ENCODE measurements around the gene FAM181A.
A peak's percentile ranks its signal among the peaks of the same experiment; 100 is the strongest.

The FAM181A gene

DNA sequence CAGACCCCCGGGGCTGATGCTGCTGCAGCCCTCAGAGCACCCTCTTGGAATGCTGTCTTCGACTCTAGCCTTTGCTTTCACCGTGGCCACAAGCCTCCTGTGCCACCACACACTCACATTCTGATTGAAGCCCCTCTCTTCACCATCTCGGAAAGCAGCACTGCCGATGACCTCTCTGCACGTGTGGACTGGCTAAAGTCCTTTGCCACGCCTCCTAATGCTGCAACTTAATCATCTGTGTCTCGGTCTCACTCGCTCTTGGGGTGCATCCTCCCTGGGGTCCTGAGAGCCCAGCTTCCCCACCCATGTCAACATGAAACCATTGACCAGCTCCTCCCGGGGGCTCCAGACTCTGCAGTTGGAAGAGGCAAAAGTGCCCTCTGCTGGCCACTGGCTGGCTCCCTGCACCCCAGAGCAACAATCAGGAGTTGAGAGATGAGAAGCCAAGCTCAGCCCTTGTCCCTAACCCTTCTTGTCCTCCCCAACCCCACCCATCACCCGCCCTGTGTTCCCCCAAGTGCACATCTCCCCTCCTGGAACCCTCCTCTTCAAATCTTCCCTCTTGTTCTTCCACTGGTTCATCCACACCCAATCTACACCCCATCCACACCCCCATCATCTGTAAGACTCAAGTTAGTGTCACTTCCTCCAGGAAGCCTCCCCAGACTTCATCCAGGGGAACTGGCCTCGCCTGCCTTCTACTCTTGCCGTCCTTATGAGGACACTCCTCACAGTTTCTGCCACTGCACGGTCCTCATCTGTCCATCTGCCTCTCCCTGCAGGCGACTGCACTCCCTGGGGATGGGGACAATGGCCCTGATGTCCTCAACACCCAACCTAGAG, 23.6 kb upstream of the FAM181A start:
- DNase-seq (ENCODE audit: low read depth in 2 of 2): no peak

DNA sequence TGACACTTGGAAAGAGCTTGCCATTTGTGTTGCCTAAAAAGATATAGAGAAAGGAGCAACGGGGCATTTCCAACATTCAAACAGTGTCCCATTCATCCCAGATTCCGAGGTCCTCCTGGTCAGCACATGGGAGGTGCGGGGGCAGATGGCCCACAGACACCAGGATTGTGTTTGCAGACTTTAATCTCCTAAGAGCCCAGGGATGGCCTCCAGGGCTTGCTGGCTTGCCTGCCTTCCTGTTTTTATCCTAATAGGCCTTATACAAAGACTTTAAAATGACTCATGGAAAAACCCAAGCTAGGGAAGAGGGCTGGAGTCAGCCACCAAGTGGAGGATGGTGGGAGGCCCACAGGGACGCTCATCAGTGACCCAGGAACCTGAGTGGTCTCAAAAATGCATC, 21.5 kb upstream of the FAM181A start:
- no peak for DNase-seq (ENCODE audit: low read depth in 2 of 2)

DNA sequence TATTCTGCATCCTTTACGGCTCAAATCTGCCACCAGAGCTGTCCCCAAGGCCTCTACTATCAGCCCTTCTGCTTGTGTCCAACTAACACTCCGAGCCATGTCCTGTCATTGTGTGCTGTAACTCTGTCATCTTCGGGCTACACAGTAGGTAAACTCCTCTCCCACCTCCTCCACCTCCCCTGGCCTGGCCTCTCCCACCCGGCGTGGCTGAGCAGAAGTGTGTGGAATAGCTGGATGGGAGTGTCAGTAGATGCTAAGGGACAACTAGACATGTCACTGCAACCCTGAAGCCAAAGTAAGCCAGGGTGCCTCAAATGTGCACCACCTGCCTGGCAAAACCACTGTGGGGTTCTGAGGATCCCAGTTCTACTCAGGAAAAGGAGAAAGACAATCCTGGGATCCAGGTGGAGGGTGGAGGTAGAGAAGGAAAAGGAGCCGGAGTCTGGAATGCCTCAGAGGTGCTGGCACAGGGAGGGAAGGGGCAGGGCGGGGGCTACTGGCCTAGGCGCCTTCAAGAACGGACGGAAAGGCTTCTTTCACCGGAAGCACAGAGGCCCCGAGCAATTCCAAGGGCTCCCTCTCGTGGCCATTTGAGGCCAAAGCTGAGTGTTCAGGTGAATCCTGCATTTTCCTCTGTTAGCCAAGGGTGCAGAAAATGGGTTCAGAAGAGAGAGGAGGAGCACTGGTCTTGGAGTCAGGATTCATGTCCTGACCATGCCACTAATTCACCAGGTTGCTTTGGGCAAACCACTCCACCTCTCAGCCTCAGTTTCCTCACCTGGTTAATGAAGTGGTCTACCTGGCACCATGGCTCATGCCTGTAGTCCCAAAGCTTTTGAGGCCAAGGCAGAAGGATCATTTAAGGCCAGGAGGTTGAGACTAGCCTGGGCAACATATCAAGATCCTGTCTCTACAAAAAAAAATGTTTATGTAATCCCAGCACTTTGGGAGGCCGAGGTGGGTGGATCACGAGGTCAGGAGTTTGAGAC, 20.5 kb upstream of the FAM181A start:
- peak; percentile 2 to 8 for DNase-seq (ENCODE audit: low read depth in 2 of 2)

DNA sequence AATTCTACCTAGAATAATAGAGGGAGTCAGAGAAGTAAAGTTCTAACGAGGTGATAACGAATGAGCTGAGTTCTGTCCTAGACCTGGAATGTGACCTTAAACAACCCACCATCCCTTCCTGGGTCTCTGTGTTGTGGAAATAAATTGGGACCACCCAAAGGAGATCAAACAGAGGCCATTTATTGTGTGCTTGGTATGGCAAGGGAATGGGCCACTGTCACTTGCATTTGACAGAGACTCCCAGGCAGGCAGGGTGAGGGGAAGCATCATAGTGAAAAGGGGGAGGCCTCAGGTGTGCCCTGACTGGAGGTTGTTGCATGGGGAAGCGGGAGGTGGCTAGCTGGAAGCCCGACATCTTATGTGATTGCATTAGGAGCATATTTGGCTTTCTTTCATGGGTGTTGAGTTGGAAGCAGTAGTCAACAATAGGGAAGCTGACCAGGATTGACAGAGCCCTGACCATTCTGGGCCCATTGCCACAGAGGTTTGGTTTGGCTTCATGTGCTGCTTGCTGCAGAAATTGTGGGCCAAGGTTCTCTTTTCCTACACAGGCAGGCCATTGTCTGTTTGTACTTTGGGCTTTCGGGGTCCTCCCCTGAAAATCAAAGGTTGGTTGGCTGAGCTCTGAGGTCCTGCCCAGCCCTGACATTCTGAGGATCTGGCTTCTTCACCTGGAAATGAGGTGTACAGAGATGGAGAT, 17.6 kb upstream of the FAM181A start:
- no peak for DNase-seq (ENCODE audit: low read depth in 2 of 2)

DNA sequence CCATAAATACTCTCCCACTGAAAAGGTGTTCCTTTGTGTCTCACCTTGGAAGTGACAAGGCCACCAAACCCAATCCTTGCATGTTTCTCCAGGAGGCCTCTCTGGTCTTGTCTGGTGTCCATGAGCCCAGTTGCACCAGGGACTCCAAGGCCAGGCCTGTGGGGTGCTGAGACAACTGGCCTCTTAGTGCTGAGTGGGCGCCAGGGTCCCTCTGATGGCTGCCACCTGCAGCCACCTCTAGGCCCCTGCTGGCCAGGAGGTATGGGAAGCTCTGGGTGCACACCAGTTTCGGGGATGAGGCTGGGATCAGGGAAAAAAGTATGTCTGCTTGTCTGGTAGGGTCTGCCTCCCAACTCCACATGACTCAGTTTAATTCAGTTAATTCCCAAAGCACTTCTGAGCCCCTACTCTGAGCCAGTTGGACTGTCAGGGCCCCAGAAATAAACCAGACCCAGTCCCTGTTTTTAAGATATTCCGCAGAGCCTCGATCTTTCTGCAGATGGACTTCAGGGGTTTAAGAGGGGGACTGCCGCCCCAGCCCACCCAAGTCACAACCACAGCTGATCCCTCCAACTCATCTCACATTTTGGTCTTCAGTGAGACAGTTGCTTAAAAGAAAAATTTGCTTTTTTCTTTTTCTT, 15.0 kb upstream of the FAM181A start:
- no peak for DNase-seq (ENCODE audit: low read depth in 2 of 2)

DNA sequence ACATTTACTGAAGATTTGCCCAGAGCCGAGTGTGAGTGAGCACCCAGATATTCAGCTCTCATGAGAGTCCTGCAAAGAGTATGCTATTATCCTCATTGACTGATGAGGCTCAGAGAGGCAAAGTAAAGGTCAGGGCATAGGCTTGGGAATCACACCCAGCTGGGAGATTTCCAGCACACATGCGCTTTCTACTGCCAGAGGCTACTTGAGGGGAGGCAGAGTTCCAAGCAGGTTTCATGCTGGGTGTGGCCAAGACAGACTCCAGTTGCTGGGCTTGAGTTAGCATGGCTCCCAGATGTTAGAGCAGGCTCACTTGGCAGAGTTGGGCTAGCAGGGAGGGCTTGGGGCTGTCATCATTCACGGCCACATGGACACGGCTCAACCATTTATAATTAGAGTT, 14.4 kb upstream of the FAM181A start:
- no peak for DNase-seq (ENCODE audit: low read depth in 2 of 2)

DNA sequence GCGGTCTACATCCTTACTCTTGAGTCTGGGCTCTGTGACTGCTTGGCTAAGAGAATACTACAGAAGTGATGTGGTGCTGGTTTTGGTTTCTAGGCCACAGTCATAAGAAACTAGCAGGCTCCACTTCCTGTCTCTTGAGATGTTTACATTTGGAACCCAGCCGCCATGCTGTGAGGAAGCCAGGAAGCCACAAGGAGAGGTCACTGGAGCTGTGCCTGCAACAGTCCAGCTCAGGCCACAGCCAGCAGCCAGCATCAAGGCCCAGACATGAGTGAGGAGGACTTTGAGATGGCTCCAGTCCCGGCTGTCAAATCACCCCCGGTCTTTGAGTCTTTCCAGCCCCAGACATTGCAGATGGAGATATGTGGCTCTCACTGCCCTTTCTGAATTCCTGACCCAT, 12.9 kb upstream of the FAM181A start:
- no peak for DNase-seq (ENCODE audit: low read depth in 2 of 2)

DNA sequence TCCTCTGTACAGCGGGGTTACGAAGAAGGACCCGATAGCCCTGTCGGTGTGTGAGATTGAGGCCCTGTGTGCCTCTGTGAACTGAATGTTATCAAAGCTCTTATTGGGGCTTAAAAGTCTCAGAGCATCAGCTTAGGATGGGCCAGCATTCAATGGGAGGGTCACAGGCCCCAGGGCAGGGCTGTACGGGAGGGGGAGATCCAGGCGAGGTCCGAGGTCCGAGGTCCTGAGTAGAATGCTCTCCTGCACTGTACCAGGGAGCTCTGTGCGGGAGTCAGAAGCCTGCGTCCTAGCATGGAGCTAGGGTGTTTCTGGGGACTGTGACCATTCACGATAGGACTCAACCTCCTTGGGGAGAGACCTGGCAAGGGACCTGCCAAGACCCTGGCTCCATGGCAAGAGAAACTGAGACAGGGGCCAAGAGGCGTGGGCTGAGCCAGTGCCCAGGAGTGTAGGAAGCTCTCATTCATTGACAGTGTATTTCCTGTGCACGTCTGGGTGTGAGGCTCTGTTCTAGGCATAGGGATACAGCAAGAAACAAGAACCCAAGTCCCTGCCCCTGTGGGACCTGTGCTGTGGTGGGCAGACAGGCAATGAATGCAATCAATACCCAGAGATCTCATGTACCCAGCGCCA, 12.0 kb upstream of the FAM181A start:
- DNase-seq (ENCODE audit: low read depth in 2 of 2): no peak

DNA sequence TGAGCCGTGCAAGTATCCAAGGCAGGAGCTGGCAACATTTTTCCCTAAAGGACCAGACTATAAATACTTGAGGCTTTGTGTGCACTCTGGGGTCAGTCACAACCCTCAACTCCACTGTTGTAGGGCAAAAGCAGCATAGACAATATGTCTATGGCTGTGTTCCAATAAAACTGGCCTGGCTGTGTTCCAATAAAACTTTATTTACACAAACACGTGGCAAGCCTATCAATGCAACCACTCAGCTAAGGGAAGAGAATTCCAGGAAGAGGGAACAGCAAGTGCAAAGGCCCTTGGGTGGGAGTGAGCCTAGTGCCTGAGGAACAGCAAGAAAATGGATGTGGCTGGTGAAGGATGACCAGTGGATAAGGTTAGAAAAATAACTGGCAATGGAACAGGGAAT, 11.3 kb upstream of the FAM181A start:
- DNase-seq (ENCODE audit: low read depth in 2 of 2): no peak

DNA sequence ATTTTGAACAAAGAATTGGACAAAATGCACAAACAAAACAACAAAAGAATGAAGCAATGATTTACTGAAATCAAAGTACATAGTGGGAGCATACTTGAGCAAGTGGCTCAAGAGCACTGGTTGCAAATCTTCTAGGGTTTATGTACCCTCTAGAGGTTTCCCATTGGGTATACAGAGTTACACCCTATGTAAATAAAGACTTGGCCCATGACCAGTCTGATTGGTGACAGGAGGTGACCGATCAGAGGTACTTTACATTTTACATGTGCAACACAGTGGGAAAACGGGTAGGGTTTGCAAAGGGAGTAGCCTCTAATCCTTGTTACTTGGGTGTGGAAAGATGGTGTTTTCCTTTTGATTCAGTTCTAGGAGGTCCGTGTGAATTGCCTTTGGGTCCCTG, 10.6 kb upstream of the FAM181A start:
- no peak for DNase-seq (ENCODE audit: low read depth in 2 of 2)

DNA sequence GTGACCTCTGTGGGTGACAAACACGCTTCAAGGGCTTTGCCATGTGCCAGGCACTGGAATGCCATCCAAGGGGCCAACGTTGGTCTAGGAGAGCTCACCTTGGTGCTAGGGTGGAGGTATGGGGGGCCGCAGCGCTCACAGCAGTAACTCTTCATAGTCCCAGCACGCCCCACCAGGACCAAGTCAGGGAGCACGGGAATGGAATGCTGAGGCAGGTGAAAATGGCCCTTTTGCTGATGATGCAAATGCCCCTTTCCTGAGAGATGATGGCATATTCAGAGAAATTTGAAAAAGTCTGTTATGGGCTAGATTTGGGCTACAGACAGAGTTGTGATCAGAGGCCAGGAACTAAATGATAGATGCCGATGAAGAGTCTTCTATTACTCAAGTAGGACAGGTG, 10.0 kb upstream of the FAM181A start:
- no peak for DNase-seq (ENCODE audit: low read depth in 2 of 2)

DNA sequence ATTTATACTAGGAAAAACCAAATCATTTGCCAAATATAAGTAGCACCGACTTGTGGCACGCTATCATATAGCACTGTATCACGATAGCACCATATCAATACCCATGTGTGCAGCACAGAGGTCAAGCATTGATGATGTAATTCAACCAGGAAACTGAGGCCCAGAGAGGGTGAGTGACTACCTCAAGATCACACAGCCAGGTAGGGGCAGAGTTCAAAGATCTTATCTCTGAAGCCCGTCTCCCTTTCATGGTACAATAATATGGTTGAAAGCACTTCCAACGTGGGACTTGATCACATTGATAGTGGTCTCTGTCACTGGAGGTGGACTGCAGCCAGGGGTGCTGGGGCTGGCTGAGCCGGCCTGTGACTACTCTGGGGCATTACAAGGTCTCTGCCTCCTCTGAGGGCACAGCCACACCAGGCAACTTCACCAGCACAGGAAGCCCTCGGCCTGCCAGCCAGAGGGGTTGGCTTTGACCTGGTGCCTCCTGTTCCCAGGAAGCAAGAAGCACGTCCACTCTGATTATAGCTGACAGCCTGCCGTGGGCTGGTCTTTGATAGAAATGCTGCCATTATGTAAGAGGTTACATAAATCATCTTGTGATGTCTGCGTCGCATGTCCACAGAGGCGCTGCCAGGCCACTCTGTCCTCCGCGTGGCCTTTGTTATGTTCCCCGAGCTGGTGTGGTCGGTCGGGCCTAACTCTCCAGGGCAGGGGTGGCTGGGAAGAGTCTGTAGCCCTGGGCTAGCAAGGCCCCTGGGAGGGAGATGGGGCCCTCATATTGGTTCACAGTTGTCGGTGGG, 5.9 kb upstream of the FAM181A start:
- no peak for DNase-seq (ENCODE audit: low read depth in 2 of 2)

DNA sequence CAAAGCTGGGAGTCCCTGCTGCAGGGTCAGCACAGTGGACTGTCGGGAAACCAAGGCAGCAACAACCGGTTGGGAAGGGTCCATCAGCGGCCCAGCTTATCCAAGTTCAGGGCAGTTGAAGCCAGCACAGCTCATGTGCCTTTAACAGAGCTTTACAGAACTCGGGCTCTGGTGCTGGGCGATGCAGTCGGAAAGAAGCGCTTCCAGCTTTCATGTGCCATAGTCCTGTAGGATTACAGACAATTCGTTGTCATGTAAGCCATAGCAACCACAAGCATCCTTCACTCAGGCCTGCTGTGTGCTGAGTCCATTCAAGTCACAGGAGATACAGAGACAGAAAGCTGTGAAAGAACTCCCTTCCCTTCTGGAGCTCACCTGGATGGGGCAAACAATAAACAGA, 3.5 kb upstream of the FAM181A start:
- no peak for DNase-seq (ENCODE audit: low read depth in 2 of 2)

DNA sequence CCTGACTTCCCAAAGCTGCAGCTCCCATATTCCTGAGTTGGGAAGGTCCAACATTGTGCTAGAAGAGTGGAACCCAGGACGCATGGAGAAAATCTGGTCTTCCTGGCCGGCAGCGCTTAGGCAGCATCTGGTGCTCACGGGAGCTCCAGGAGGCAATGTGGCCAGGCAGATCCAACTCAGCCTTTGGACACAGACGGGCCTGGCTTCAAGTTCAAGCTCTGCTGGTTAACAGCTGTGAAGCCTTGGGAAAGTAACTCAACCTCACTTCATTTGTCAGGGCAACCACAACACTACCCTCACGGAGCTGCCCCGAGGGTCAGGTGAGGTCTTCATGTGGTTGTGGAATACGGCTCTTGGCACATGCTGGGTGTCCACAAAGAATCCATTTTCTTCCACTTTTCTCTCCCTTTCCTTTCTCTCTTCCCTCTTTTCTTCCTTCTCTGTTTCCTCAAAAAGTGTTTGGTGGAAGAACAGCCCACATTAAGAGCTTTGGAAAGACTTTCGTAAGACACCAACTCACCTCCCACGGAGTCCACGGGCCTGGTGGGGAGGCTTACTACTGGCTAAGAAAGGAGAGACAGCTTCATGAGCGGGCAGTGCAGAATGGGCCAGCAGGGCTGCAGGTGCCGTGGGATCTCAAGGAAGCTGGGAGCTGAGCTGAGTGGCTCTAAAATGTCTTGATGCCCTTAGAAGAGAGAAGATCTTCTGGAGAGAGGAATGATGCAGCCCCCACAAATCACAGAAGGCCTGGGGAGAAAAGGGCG, 2.4 kb upstream of the FAM181A start:
- DNase-seq (ENCODE audit: low read depth in 2 of 2): no peak

DNA sequence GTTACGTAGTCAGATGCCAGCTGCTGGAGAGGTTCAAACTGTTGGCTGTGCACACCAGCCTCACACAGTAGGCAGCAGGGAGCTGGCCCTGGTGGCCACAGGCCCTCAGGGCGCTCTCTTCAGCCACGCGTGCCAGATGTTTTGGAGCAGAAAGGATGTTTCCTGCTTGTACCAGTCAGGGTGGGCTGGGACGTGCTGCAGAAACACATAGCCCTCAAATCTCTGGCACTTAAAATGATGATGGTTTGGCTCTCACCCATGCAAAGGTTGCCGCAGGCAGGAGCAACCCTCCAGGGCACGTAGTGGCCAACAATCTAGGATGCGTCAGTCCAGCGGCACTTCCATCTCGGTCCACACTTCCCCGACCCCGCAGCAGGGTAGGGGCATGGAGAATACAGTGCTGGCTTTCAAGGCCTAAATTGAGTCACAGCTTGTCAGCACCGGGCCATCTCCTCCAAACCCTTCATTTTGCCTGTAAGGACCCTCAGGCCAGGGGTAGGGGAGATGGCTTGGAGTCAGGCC, 1.7 kb upstream of the FAM181A start:
- DNase-seq (ENCODE audit: low read depth in 2 of 2): no peak

DNA sequence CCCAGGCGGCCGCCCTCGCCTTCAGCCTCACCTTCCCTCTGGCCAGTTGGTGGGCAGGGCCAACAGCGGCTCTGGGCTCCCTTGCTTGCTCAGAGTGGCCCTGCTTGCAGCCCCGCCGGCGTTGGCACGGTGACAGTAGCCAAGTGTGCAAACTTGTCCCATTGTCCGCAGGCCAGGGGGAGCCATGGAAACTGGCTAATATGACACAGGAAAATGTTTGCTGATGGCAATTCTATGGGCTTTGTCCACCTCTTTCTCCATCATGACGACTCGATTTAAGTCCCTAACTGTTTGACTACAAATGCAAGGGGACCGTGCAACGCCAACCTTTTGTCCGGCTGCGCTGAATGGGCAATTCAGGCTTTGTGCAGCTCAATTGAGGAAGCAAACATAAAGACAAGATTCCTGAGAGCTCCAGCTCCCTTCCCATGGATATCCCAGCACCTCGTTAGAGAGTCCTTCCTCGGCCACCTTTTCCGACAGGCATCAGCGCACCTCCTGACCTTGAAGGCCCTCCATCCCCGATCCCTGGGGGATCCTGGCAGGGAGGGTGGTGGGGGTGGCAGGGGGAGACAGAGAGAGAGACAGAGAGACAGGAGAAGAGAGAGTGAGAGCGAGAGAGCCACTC, 785 bp upstream of the FAM181A start:
- DNase-seq (ENCODE audit: low read depth in 2 of 2): no peak

DNA sequence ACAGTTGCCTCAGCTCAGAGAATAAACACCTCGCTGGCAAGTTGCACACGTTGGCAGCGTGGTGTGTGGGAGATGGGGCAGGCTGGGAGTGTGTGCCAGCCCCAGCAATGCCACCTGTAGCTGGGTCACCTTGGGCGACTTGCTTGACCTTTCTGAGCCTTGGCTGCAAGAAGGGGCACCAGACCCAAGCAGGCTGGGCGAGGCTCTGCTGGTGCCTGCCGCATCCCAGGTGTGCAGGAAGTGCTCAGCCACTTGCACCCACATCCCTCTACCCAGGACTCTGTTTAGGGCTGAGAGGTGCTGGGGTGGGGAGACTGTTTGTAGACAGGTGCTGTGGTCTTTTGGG, 629 bp downstream of the FAM181A start:
- DNase-seq (ENCODE audit: low read depth in 2 of 2): no peak

DNA sequence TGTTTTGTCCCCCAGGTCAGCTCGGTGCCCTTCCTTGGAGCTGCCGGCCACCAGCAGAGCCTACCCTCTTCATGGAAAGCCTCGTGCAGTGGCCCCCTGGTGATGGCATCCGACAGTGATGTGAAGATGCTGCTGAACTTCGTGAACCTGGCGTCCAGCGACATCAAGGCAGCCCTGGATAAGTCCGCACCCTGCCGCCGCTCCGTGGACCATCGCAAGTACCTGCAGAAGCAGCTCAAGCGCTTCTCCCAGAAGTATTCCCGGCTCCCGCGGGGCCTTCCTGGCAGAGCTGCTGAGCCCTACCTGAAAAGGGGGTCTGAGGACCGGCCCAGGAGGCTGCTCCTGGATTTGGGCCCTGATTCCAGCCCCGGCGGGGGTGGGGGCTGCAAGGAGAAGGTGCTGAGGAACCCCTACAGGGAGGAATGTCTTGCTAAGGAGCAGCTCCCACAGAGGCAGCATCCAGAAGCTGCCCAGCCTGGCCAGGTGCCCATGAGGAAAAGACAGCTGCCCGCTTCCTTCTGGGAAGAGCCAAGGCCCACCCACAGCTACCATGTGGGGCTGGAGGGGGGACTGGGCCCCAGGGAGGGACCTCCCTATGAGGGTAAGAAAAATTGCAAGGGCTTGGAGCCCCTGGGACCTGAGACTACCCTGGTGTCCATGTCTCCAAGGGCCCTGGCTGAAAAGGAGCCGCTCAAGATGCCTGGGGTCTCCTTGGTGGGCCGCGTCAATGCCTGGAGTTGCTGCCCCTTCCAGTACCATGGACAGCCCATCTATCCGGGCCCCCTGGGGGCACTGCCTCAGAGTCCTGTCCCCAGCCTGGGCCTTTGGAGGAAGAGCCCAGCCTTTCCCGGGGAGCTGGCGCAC, 1.3 kb downstream of the FAM181A start:
- no peak for DNase-seq (ENCODE audit: low read depth in 2 of 2)
